Hepatocyte (in vitro differentiated cells): ENCODE data around the gene TBL1X. TPM values are rescaled to one million over a fixed set of nuclear protein-coding genes. Genes with fewer than 3 reads are reported as not detected.

ENCODE experiments used
- DNase-seq: peaks from one replicate; pipeline ENCODE4 v3.0.0-alpha.2; 2016; ENCODE audit warnings: low spot score
- H2AFZ ChIP-seq: fragments of 200-600 bp; sonication (generic); 2 replicates; pipeline ENCODE4 v1.6.0; 2016; ENCODE audit warnings: antibody characterized with exemption, mild to moderate bottlenecking
- H3K27ac ChIP-seq: fragments of 200-600 bp; sonication (generic); 2 replicates; pipeline ENCODE4 v1.5.1; 2016; ENCODE audit warnings: mild to moderate bottlenecking
- H3K27me3 ChIP-seq: fragments of 200-600 bp; sonication (generic); 2 replicates; pipeline ENCODE4 v1.6.1; 2016
- H3K36me3 ChIP-seq: fragments of 200-600 bp; sonication (generic); replicated peaks from 2 replicates; pipeline ENCODE4 v1.5.1; 2016; ENCODE audit warnings: low read depth; ENCODE audit not compliant: insufficient read depth
- H3K4me1 ChIP-seq: fragments of 200-600 bp; sonication (generic); 2 replicates; pipeline ENCODE4 v1.5.1; 2016; ENCODE audit warnings: mild to moderate bottlenecking, moderate library complexity; ENCODE audit not compliant: insufficient read depth
- H3K4me2 ChIP-seq: fragments of 200-600 bp; sonication (generic); 2 replicates; pipeline ENCODE4 v1.6.0; 2016
- H3K4me3 ChIP-seq: fragments of 200-600 bp; sonication (generic); 2 replicates; pipeline ENCODE4 v1.5.1; 2016; ENCODE audit warnings: mild to moderate bottlenecking
- H3K79me2 ChIP-seq: fragments of 200-600 bp; sonication (generic); 2 replicates; pipeline ENCODE4 v1.6.0; 2017; ENCODE audit warnings: mild to moderate bottlenecking
- H3K9me2 ChIP-seq: fragments of 200-600 bp; sonication (generic); replicated peaks from 2 replicates; pipeline ENCODE4 v1.6.0; 2017; ENCODE audit warnings: mild to moderate bottlenecking; ENCODE audit not compliant: insufficient read depth
- H3K9me3 ChIP-seq: fragments of 200-600 bp; sonication (generic); 2 replicates; pipeline ENCODE4 v1.5.1; 2016; ENCODE audit warnings: low read depth, mild to moderate bottlenecking
- H4K20me1 ChIP-seq: fragments of 200-600 bp; sonication (generic); 2 replicates; pipeline ENCODE4 v1.6.0; 2016; ENCODE audit warnings: mild to moderate bottlenecking; ENCODE audit not compliant: insufficient read depth, poor library complexity, severe bottlenecking
- CTCF ChIP-seq: fragments of 200-600 bp; sonication (generic); IDR thresholded peaks from 2 replicates; pipeline ENCODE4 v1.5.1; 2016; ENCODE audit warnings: antibody characterized with exemption, mild to moderate bottlenecking; ENCODE audit not compliant: poor library complexity
- EZH2 ChIP-seq: fragments of 200-600 bp; sonication (generic); IDR thresholded peaks from 2 replicates; pipeline ENCODE4 v1.6.1; 2016; ENCODE audit warnings: antibody characterized with exemption, mild to moderate bottlenecking, borderline replicate concordance
- EZH2phosphoT487 ChIP-seq: fragments of 200-600 bp; sonication (generic); IDR thresholded peaks from one replicate; pipeline ENCODE4 v1.6.1; 2018; ENCODE audit warnings: antibody characterized with exemption, mild to moderate bottlenecking, low read depth, moderate library complexity; ENCODE audit not compliant: unreplicated experiment, severe bottlenecking
- WGBS: methylation state at CpG from one replicate; pipeline ENCODE4 v1.1.6; 2016; ENCODE audit warnings: low lambda C conversion rate; ENCODE audit errors: missing lambda C conversion rate; 5-methylcytosine and 5-hydroxymethylcytosine counted together
- polyA plus RNA-seq: library from polyadenylated mRNA; unstranded; fragments of >200 nt; fragmentation: Nextera tagmentation; extraction: Ambion mirVana; gene quantifications from 2 replicates; pipeline ENCODE4 v1.2.1, GENCODE V29; 2016
- total RNA-seq: library from RNA; depleted of rRNA; stranded (reverse); fragments of >200 nt; gene quantifications from 2 replicates; pipeline ENCODE4 v1.2.3, GENCODE V29; 2014

TBL1X gene
- total and polyA plus RNA-seq, 2 experiments from 2014 or later = 14.9 to 16.0 TPM

- Histone ChIP-seq H2AFZ (no peak overlapping the region), H4K20me1 (no peaks in the 10 kb centered on the region), H3K9me2 (no peaks in the 10 kb centered on the region), H3K4me3 (no peak overlapping the region), H3K4me2 (peak overlapping the region; percentile 58), H3K4me1 (peaks cover 3% of the 10 kb centered on the region), H3K9me3 (no peaks in the 10 kb centered on the region), H3K27ac (peak overlapping the region; percentile 46), H3K79me2 (peaks cover 26% of the 10 kb centered on the region), H3K27me3 (no peaks in the 10 kb centered on the region), H3K36me3 (no peaks in the 10 kb centered on the region)
- peak; percentile 35 for DNase-seq
- TF ChIP-seq CTCF = no peak
- 52% methylated on average over 10 of the region's 10 CpGs for WGBS
Measured at GRCh38 chrX:9538544-9539045, 73.7 kb downstream of the TBL1X start.

GRCh38 chrX:9539605-9540387 lies 74.9 kb downstream of the TBL1X start:
- no peaks in the 10 kb centered on the region for H3K9me2 ChIP-seq
- 63% methylated on average over 5 of the region's 5 CpGs for WGBS
- no peaks in the 10 kb centered on the region for H4K20me1 ChIP-seq
- no peak overlapping the region for H3K4me2 ChIP-seq
- TF ChIP-seq EZH2phosphoT487 = no peak
- TF ChIP-seq EZH2 = no peak
- TF ChIP-seq CTCF = no peak
- H3K4me1 ChIP-seq = peaks cover 3% of the 10 kb centered on the region
- peaks cover 26% of the 10 kb centered on the region for H3K79me2 ChIP-seq
- DNase-seq = no peak
- H3K27me3 ChIP-seq = no peaks in the 10 kb centered on the region
- H3K36me3 ChIP-seq = no peaks in the 10 kb centered on the region
- peak overlapping the region; percentile 46 for H3K27ac ChIP-seq
- no peaks in the 10 kb centered on the region for H3K9me3 ChIP-seq
- H2AFZ ChIP-seq = no peak overlapping the region
- no peak overlapping the region for H3K4me3 ChIP-seq

GRCh38 chrX:9542106-9542760 lies 77.4 kb downstream of the TBL1X start:
- Histone ChIP-seq H3K27me3 (no peaks in the 10 kb centered on the region), H3K4me1 (no peaks in the 10 kb centered on the region), H3K36me3 (no peaks in the 10 kb centered on the region), H3K9me3 (no peaks in the 10 kb centered on the region), H4K20me1 (no peaks in the 10 kb centered on the region), H2AFZ (no peak overlapping the region), H3K79me2 (peaks cover 23% of the 10 kb centered on the region), H3K4me3 (no peak overlapping the region), H3K4me2 (no peak overlapping the region), H3K27ac (no peak overlapping the region), H3K9me2 (no peaks in the 10 kb centered on the region)
- DNase-seq = no peak
- WGBS = 81% methylated on average over 13 of the region's 13 CpGs
- TF ChIP-seq CTCF (no peak), EZH2 (no peak)
